ENCODE results near the gene TMEM269. TPM values are rescaled to one million over a fixed set of nuclear protein-coding genes. Genes with fewer than 3 reads are reported as not detected.

The TMEM269 gene
- total and polyA plus RNA-seq, 8 donors, result 0.03 to 0.55 TPM; not detected in 6

DNA sequence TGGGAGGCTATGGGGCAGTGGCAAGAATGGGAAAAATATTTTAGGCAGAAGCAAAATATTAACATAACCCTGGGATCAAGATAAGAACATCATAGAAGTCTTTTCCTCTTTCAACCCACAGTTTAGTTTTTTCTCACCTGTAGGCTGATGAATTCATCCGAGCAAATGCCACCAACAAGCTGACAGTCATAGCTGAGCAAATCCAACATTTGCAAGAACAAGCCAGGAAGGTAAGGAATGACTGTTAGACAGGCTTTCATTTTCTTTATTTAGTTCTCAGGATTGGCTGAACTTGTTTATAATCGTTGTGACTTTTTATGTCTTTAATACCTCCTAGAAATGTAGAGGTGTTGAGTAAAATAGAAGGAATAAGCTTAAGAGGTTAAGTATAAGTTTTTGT, 11.4 kb upstream of the TMEM269 start:
- H3K36me3 ChIP-seq, result peaks cover 21 to 54% (median 52%) of the 10 kb centered on the region in 4 donors
- no peak for TF ChIP-seq EP300 (IDR thresholded peaks at IDR 0.05)

GRCh38 chr1:42774928-42775526, 9.8 kb upstream of the TMEM269 start:
- no peak for DNase-seq
- Histone ChIP-seq H3K36me3 (peaks cover 21 to 70% (median 63%) of the 10 kb centered on the region in 4 donors), H3K9me3 (no peaks in the 10 kb centered on the region), H3K27ac (no peak overlapping the region), H3K4me1 (peaks cover 0 to 9% (median 2%) of the 10 kb centered on the region in 4 donors), H3K27me3 (no peaks in the 10 kb centered on the region), H3K4me3 (no peak overlapping the region)
- intact Hi-C loops (cut with DNase I; ENCODE audit: low total_unique reads), result no loop called here
- 81 to 93% (median 91%) methylated on average over 5 of the region's 5 CpGs for WGBS, 5 donors
- TF ChIP-seq CTCF (IDR thresholded peaks at IDR 0.05) (no peak), POLR2A (IDR thresholded peaks at IDR 0.05) (no peak), POLR2AphosphoS5 (IDR thresholded peaks at IDR 0.05) (no peak), EP300 (IDR thresholded peaks at IDR 0.05) (no peak)

More for the DNA sequence above, 11.4 kb upstream of the TMEM269 start:
- intact Hi-C loops (cut with DNase I; ENCODE audit: low total_unique reads), result no loop called here
- Histone ChIP-seq H3K4me1 (peaks cover 0 to 25% (median 15%) of the 10 kb centered on the region in 4 donors), H3K4me3 (no peak overlapping the region), H3K27ac (no peak overlapping the region), H3K27me3 (no peaks in the 10 kb centered on the region), H3K9me3 (no peaks in the 10 kb centered on the region)
- DNase-seq, result no peak
- 45 to 64% (median 49%) methylated on average over 2 of the region's 2 CpGs for WGBS, 5 donors

- H3K27me3 ChIP-seq, result no peaks in the 10 kb centered on the region
- intact Hi-C loops (cut with DNase I; ENCODE audit: low total_unique reads), result no loop called here
- H3K4me1 ChIP-seq, result peaks cover 0 to 4% (median 0%) of the 10 kb centered on the region in 4 donors
- no peak overlapping the region for H3K4me3 ChIP-seq
- peaks cover 21 to 84% (median 77%) of the 10 kb centered on the region in 4 donors for H3K36me3 ChIP-seq
- no peak overlapping the region for H3K27ac ChIP-seq
- WGBS, 5 donors, result 91 to 99% (median 97%) methylated on average over 6 of the region's 6 CpGs
- DNase-seq, result no peak
- TF ChIP-seq POLR2A (IDR thresholded peaks at IDR 0.05) (no peak), EP300 (IDR thresholded peaks at IDR 0.05) (no peak), CTCF (IDR thresholded peaks at IDR 0.05) (no peak), POLR2AphosphoS5 (IDR thresholded peaks at IDR 0.05) (no peak)
- H3K9me3 ChIP-seq, result no peaks in the 10 kb centered on the region
Observed at GRCh38 chr1:42776502-42776901, 8.3 kb upstream of the TMEM269 start.

DNA sequence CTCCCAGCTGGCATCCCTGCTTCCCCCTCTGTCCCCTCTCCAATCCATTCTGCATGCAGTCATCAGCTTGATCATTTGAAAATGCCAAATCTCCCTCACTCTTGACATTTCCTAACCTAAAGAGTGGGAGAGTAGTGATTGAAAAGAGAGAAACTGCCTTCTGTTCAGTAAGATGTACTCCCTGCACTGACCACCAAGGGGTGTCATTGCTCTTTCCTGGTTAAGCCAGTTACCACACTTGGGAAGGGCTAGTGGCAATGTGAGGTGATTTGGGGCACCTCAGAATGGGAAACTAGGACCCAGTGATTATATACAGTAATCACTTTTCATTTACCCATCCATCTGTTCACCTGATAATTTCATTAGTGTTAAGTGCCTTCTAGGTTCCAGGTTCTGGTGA, 6.9 kb upstream of the TMEM269 start:
- H3K36me3 ChIP-seq, result peaks cover 21 to 97% (median 86%) of the 10 kb centered on the region in 4 donors
- H3K4me3 ChIP-seq, result no peak overlapping the region
- H3K9me3 ChIP-seq, result no peaks in the 10 kb centered on the region
- intact Hi-C loops (cut with DNase I; ENCODE audit: low total_unique reads), result no loop called here
- TF ChIP-seq EP300 (IDR thresholded peaks at IDR 0.05) (no peak), CTCF (IDR thresholded peaks at IDR 0.05) (peak in 4 of 7 experiments; percentile 14 to 41 (median 35))
- H3K4me1 ChIP-seq, result no peaks in the 10 kb centered on the region
- H3K27me3 ChIP-seq, result no peaks in the 10 kb centered on the region
- H3K27ac ChIP-seq, result no peak overlapping the region
- peak in 1 of 2 donors; percentile 68 for DNase-seq

DNA sequence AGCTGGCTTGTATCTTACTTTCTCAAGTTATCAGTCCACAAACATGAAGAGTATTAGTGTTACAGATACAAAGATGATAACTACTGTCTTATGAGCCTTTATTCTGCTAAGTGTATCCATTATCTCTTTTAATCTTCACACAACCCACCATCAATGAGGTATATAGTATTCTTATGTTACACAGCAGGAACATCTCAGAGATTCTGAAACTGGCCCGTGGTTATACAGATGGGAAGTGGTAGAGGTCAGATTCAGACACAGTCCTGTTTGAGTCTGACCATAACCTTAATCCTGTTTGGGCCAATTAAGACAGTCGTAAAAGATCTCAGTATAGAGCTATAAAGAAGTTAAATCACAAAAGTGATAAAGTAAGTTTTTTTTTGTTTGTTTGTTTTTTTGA, 5.1 kb upstream of the TMEM269 start:
- H3K36me3 ChIP-seq, result peaks cover 19 to 88% (median 75%) of the 10 kb centered on the region in 4 donors
- H3K9me3 ChIP-seq, result no peaks in the 10 kb centered on the region
- WGBS, 5 donors, result 76 to 85% (median 80%) methylated on average over 2 of the region's 2 CpGs
- intact Hi-C loops (cut with DNase I; ENCODE audit: low total_unique reads), result no loop called here
- no peak for DNase-seq
- peaks cover 1 to 3% (median 2%) of the 10 kb centered on the region in 4 donors for H3K4me1 ChIP-seq
- peaks cover 0 to 4% (median 0%) of the 10 kb centered on the region in 3 donors for H3K27me3 ChIP-seq
- H3K27ac ChIP-seq, result no peak overlapping the region
- TF ChIP-seq POLR2A (IDR thresholded peaks at IDR 0.05) (no peak), CTCF (IDR thresholded peaks at IDR 0.05) (no peak), EP300 (IDR thresholded peaks at IDR 0.05) (no peak), POLR2AphosphoS5 (IDR thresholded peaks at IDR 0.05) (no peak)
- no peak overlapping the region for H3K4me3 ChIP-seq

Data from stomach (tissue), 9 donors.